Tibial artery (tissue), 4 donors: ENCODE measurements around the gene ZNF708.

Experiments
- DNase-seq, 2 donors: peaks; one replicate each; pipeline ENCODE4 v3.0.0-alpha.2; 2019
- H3K27ac ChIP-seq, 2 donors: fragments of 200-600 bp; sonication (generic) in 1 of 2; 1 replicate in 1 of 2; 2 replicates in 1 of 2; pipeline ENCODE4 v1.5.1; 2018 to 2019; ENCODE audit warnings: mild to moderate bottlenecking in 1 of 2
- H3K27me3 ChIP-seq, 2 donors: fragments of 200-600 bp; sonication (generic) in 1 of 2; one replicate each; pipeline versions ENCODE4 v1.5.1 to v1.6.0; 2016 to 2019
- H3K36me3 ChIP-seq, 3 donors: fragments of 200-600 bp; sonication (generic) in 2 of 3; one replicate each; pipeline ENCODE4 v1.5.1; 2016 to 2019; ENCODE audit warnings: mild to moderate bottlenecking in 2 of 3
- H3K4me1 ChIP-seq, 4 donors: fragments of 200-600 bp; sonication (generic) in 2 of 4; 1 replicate in 3 of 4; 2 replicates in 1 of 4; pipeline ENCODE4 v1.5.1; 2016 to 2019
- H3K4me3 ChIP-seq, 2 donors: fragments of 200-600 bp; sonication (generic) in 1 of 2; 1 replicate in 1 of 2; 2 replicates in 1 of 2; pipeline ENCODE4 v1.5.1; 2018 to 2019; ENCODE audit warnings: mild to moderate bottlenecking in 2 of 2
- H3K9me3 ChIP-seq, 3 donors: fragments of 200-600 bp; sonication (generic) in 1 of 3; one replicate each; pipeline ENCODE4 v1.5.1; 2016 to 2019
- intact Hi-C: fragments of 100-400 bp; cut with DNase I; formaldehyde crosslinking; loops from one replicate; pipeline ENCODE4 v1.15.0; 2023; ENCODE audit warnings: low total_unique reads
- TF ChIP-seq, protein P1 (sequence below), 2 experiments: fragments of 200-600 bp in 1 of 2; fragments of 450-650 bp in 1 of 2; IDR thresholded peaks; one replicate each; pipeline ENCODE4 v1.5.1; 2017 to 2019; ENCODE audit warnings: antibody characterized with exemption in 2 of 2, mild to moderate bottlenecking in 1 of 2, moderate library complexity in 1 of 2

Gene ZNF708

GRCh38 chr19:21328406-21328805, 804 bp downstream of the ZNF708 start:
- no peaks in the 10 kb centered on the region for H3K27me3 ChIP-seq
- TF ChIP-seq, protein P1, sequence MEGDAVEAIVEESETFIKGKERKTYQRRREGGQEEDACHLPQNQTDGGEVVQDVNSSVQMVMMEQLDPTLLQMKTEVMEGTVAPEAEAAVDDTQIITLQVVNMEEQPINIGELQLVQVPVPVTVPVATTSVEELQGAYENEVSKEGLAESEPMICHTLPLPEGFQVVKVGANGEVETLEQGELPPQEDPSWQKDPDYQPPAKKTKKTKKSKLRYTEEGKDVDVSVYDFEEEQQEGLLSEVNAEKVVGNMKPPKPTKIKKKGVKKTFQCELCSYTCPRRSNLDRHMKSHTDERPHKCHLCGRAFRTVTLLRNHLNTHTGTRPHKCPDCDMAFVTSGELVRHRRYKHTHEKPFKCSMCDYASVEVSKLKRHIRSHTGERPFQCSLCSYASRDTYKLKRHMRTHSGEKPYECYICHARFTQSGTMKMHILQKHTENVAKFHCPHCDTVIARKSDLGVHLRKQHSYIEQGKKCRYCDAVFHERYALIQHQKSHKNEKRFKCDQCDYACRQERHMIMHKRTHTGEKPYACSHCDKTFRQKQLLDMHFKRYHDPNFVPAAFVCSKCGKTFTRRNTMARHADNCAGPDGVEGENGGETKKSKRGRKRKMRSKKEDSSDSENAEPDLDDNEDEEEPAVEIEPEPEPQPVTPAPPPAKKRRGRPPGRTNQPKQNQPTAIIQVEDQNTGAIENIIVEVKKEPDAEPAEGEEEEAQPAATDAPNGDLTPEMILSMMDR (IDR thresholded peaks at IDR 0.05): no peak
- peaks cover 0 to 38% (median 7%) of the 10 kb centered on the region in 4 donors for H3K4me1 ChIP-seq
- no peak for DNase-seq
- H3K9me3 ChIP-seq: no peaks in the 10 kb centered on the region
- intact Hi-C loops: no loop called here
- peak overlapping the region; percentile 97 to 100 for H3K27ac ChIP-seq
- H3K4me3 ChIP-seq: peak overlapping the region; percentile 79 to 89
- H3K36me3 ChIP-seq: peaks cover 0 to 16% (median 0%) of the 10 kb centered on the region in 3 donors

GRCh38 chr19:21326169-21326568, 3.0 kb downstream of the ZNF708 start:
- no peak overlapping the region for H3K4me3 ChIP-seq
- DNase-seq: no peak
- peaks cover 0 to 61% (median 10%) of the 10 kb centered on the region in 4 donors for H3K4me1 ChIP-seq
- H3K9me3 ChIP-seq: no peaks in the 10 kb centered on the region
- no peaks in the 10 kb centered on the region for H3K27me3 ChIP-seq
- H3K36me3 ChIP-seq: peaks cover 0 to 16% (median 0%) of the 10 kb centered on the region in 3 donors
- no peak overlapping the region for H3K27ac ChIP-seq
- TF ChIP-seq, protein P1 (IDR thresholded peaks at IDR 0.05): no peak
- intact Hi-C loops: no loop called here

DNA sequence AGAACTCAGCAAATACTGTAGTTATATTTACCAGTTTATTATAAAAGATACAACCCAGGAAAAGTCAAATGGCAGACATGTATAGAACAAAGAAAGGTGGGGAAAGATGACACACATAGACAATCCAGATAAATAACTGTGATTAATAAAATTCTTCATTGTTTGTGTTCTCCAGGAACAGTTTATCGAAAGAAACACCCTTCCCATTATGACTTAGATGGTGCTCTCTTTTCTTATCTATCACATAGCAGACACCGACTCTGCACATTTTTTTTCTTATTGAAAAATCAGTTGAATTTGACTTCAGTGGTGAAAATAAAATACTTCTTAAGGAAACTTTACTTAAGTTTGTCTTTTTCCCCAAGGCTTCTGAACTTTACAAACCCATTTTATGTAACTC, 6.2 kb downstream of the ZNF708 start:
- H3K4me1 ChIP-seq: peaks cover 0 to 63% (median 8%) of the 10 kb centered on the region in 4 donors
- intact Hi-C loops: no loop called here
- H3K4me3 ChIP-seq: no peak overlapping the region
- H3K27ac ChIP-seq: peak overlapping the region in 1 of 2 donors; percentile 15
- DNase-seq: no peak
- H3K27me3 ChIP-seq: no peaks in the 10 kb centered on the region
- no peaks in the 10 kb centered on the region for H3K9me3 ChIP-seq
- TF ChIP-seq, protein P1 (IDR thresholded peaks at IDR 0.05): no peak
- H3K36me3 ChIP-seq: peaks cover 0 to 16% (median 3%) of the 10 kb centered on the region in 3 donors

GRCh38 chr19:21322528-21322927, 6.7 kb downstream of the ZNF708 start:
- DNase-seq: no peak
- TF ChIP-seq, protein P1 (IDR thresholded peaks at IDR 0.05): no peak
- intact Hi-C loops: no loop called here
- Histone ChIP-seq H3K4me1 (peaks cover 0 to 63% (median 7%) of the 10 kb centered on the region in 4 donors), H3K27me3 (no peaks in the 10 kb centered on the region), H3K9me3 (no peaks in the 10 kb centered on the region), H3K36me3 (peaks cover 0 to 16% (median 6%) of the 10 kb centered on the region in 3 donors), H3K4me3 (no peak overlapping the region), H3K27ac (peak overlapping the region in 1 of 2 donors; percentile 15)

DNA sequence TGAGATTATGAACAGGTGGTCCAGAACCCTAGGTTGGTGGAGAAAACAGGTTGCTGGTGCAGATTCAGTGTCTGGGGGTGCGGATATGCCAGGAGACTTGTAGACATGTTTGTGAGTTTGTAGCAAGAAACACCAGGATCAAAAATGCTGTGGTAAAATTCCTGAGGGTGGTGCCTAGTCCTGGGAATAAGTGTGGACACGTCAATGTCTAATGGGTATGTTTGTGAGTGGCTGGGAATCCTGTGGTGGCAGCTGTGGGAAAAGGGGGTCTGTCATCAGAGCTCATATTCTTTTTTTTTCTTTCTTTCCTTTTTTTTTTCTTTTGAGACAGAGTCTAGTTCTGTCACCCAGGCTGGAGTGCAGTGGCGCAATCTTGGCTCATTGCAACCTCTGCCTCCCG, 7.2 kb downstream of the ZNF708 start:
- intact Hi-C loops: no loop called here
- Histone ChIP-seq H3K27ac (no peak overlapping the region), H3K4me1 (peaks cover 0 to 63% (median 8%) of the 10 kb centered on the region in 4 donors), H3K9me3 (no peaks in the 10 kb centered on the region), H3K4me3 (no peak overlapping the region), H3K36me3 (peaks cover 0 to 10% (median 6%) of the 10 kb centered on the region in 3 donors), H3K27me3 (no peaks in the 10 kb centered on the region)
- TF ChIP-seq, protein P1 (IDR thresholded peaks at IDR 0.05): no peak
- no peak for DNase-seq

GRCh38 chr19:21321134-21321533, 8.1 kb downstream of the ZNF708 start:
- Histone ChIP-seq H3K4me3 (no peak overlapping the region), H3K36me3 (peaks cover 0 to 6% (median 5%) of the 10 kb centered on the region in 3 donors), H3K27me3 (no peaks in the 10 kb centered on the region), H3K9me3 (no peaks in the 10 kb centered on the region), H3K27ac (no peak overlapping the region), H3K4me1 (peaks cover 0 to 57% (median 8%) of the 10 kb centered on the region in 4 donors)
- DNase-seq: no peak
- TF ChIP-seq, protein P1 (IDR thresholded peaks at IDR 0.05): no peak
- intact Hi-C loops: no loop called here
